Measurements from ENCODE around the gene TIGIT. TPM values are rescaled to one million over a fixed set of nuclear protein-coding genes. Genes with fewer than 3 reads are reported as not detected.

The TIGIT gene
- total RNA-seq, 1 experiment from 2014 or later: not detected

DNA sequence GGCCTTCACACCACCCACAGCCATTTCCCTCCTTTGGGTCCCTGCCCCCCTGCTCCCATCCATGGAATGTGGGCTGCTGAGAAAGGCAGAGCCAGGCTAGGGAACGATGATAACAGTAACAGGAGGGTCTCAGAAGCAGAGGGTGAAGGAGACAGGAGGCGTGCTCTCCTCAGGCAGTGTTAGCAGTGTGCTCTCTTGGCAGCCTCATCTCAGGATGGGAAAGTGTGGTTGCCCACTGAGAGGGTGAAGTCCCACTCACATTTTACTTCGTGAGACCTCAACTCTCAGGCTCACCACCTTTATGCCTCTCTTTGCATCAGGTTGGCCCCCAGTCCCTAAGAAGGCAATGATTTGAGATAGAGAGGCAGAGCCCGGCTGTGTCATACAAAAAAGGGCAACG is 24.5 kb downstream of the TIGIT start:
- DNase-seq: no peak
- Histone ChIP-seq H3K23me2 (ENCODE audit: insufficient read length, low read depth, low read length, poor library complexity, severe bottlenecking) (no peaks in the 10 kb centered on the region), H2BK5ac (ENCODE audit: insufficient read length, low read length) (no peak overlapping the region), H2BK20ac (ENCODE audit: low read depth, low read length, poor library complexity, severe bottlenecking) (no peak overlapping the region), H3K27me3 (ENCODE audit: insufficient read depth, low read length) (no peaks in the 10 kb centered on the region), H3K56ac (ENCODE audit: insufficient read length, low read depth, low read length) (no peak overlapping the region), H3K9ac (ENCODE audit: extremely low read depth, insufficient read length, low read length) (no peak overlapping the region), H2BK120ac (ENCODE audit: low read depth, low read length, poor library complexity, severe bottlenecking) (no peak overlapping the region), H3K23ac (ENCODE audit: insufficient read length, low read depth, low read length) (no peak overlapping the region), H3K79me2 (ENCODE audit: insufficient read depth, low read length) (no peaks in the 10 kb centered on the region), H2AFZ (ENCODE audit: low read length) (no peak overlapping the region), H3K14ac (ENCODE audit: insufficient read depth, low read length) (no peak overlapping the region), H4K5ac (ENCODE audit: insufficient read length, low read depth, low read length) (no peak overlapping the region), H3K4me2 (ENCODE audit: insufficient read depth, insufficient read length, low read length) (no peak overlapping the region), H3K4me1 (ENCODE audit: insufficient read depth, low read length) (peaks cover 11% of the 10 kb centered on the region), H3K79me1 (ENCODE audit: insufficient read depth, low read depth, low read length, poor library complexity, severe bottlenecking) (no peaks in the 10 kb centered on the region), H3K4ac (ENCODE audit: low read depth, low read length) (no peak overlapping the region), H2AK5ac (ENCODE audit: insufficient read length, low read length) (no peak overlapping the region), H4K8ac (replicated peaks; ENCODE audit: insufficient read length, low read depth, low read length) (no peak overlapping the region), H3K18ac (ENCODE audit: insufficient read length, low read depth, low read length) (no peak overlapping the region), H4K20me1 (ENCODE audit: control insufficient read depth, insufficient read depth, insufficient read length) (no peaks in the 10 kb centered on the region), H2BK12ac (ENCODE audit: insufficient read length, low read depth, low read length) (no peak overlapping the region), H4K91ac (ENCODE audit: insufficient read length, low read depth, low read length) (no peak overlapping the region), H3K9me3 (ENCODE audit: control insufficient read depth, low read depth, low read length) (no peaks in the 10 kb centered on the region), H3K27ac (ENCODE audit: insufficient read length, low read depth, low read length) (no peak overlapping the region), H3T11ph (ENCODE audit: low read length) (no peak overlapping the region), H2BK15ac (ENCODE audit: low read depth, low read length) (no peak overlapping the region)
- no peak overlapping the region; a peak in 1 of 7 replicates for H3K27ac Mint-ChIP-seq
- WGBS (ENCODE audit: extremely low coverage, insufficient read length, low lambda C conversion rate): no CpG with 5 or more reads among the region's 5 CpGs
- TF ChIP-seq, protein P1, sequence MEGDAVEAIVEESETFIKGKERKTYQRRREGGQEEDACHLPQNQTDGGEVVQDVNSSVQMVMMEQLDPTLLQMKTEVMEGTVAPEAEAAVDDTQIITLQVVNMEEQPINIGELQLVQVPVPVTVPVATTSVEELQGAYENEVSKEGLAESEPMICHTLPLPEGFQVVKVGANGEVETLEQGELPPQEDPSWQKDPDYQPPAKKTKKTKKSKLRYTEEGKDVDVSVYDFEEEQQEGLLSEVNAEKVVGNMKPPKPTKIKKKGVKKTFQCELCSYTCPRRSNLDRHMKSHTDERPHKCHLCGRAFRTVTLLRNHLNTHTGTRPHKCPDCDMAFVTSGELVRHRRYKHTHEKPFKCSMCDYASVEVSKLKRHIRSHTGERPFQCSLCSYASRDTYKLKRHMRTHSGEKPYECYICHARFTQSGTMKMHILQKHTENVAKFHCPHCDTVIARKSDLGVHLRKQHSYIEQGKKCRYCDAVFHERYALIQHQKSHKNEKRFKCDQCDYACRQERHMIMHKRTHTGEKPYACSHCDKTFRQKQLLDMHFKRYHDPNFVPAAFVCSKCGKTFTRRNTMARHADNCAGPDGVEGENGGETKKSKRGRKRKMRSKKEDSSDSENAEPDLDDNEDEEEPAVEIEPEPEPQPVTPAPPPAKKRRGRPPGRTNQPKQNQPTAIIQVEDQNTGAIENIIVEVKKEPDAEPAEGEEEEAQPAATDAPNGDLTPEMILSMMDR (conservative IDR thresholded peaks at IDR 0.05): no peak
- H3K27me3 Mint-ChIP-seq (ENCODE audit: low read depth): no peaks in the 10 kb centered on the region
- H3K9me3 Mint-ChIP-seq: no peaks in the 10 kb centered on the region; a peak in 1 of 5 replicates
- H3K36me3 Mint-ChIP-seq (ENCODE audit: insufficient read depth in 1 of 3, low read depth in 3 of 3): no peaks in the 10 kb centered on the region
- H3K4me3 Mint-ChIP-seq: no peak overlapping the region
- peaks cover 36 to 40% of the 10 kb centered on the region in 2 experiments for H3K4me1 Mint-ChIP-seq
